ENCODE data around the gene SCARB1.

DNA sequence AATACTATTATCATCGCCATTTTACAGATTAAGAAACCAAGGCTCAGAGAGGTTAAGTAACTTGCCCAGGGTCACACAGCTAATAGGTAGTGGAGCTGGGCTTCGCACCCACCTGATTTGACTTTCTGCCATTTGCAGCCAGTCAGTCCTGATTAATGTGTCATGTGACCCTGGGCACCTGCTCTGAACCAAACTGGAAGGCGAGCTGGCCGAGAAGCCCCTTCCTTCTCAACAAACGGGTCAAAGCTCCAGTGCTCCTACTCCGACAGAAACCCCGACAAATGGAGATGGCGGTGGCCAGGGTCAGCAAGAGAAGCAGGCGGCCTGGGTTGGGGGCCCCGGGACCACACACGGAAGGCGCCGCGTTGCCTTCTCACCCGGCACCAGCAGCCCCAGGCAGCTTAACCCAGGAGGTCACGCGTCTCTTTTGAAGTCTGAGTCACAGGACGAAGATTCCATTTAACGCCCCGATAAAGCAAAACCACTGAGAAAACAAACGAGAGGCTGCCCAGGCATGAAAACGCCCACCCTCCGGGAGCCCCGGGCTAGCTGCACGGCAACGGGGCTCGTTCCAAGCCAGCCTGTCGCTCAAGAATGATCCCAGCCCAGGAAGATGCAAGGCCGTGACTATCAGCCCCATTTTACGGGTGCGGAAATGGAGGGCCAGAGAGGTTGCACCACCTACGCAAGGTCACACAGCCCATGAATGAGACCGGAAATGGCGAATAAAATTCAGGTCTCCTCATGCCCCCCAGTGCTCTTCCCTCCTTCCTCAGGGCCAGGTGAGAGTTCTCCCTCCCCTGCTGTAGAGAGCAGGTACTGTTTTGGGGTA, 124.8 kb downstream of the SCARB1 start:
- TF ChIP-seq EP300 (IDR thresholded peaks at IDR 0.05; ENCODE audit: low read depth) (no peak), POLR2AphosphoS5 (IDR thresholded peaks at IDR 0.05) (no peak), POLR2A (IDR thresholded peaks at IDR 0.05) (no peak)
- TF ChIP-seq, protein P1, sequence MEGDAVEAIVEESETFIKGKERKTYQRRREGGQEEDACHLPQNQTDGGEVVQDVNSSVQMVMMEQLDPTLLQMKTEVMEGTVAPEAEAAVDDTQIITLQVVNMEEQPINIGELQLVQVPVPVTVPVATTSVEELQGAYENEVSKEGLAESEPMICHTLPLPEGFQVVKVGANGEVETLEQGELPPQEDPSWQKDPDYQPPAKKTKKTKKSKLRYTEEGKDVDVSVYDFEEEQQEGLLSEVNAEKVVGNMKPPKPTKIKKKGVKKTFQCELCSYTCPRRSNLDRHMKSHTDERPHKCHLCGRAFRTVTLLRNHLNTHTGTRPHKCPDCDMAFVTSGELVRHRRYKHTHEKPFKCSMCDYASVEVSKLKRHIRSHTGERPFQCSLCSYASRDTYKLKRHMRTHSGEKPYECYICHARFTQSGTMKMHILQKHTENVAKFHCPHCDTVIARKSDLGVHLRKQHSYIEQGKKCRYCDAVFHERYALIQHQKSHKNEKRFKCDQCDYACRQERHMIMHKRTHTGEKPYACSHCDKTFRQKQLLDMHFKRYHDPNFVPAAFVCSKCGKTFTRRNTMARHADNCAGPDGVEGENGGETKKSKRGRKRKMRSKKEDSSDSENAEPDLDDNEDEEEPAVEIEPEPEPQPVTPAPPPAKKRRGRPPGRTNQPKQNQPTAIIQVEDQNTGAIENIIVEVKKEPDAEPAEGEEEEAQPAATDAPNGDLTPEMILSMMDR (IDR thresholded peaks at IDR 0.05): no peak
